NT2/D1 (cell line): ENCODE results near the gene KIAA1217.

Source experiments
- DNase-seq: peaks from one replicate; pipeline ENCODE4 v3.0.0-alpha.2; 2011; ENCODE audit warnings: low read depth, low spot score
- H3K27me3 ChIP-seq: 2 replicates; pipeline ENCODE4 v1.6.0; 2011; ENCODE audit warnings: mild to moderate bottlenecking; ENCODE audit not compliant: insufficient read length, insufficient read depth
- H3K36me3 ChIP-seq: 2 replicates; pipeline ENCODE4 v1.6.1; 2011; ENCODE audit warnings: mild to moderate bottlenecking, low read length, mixed read lengths; ENCODE audit not compliant: insufficient read depth, insufficient read length
- H3K4me1 ChIP-seq: 2 replicates; pipeline ENCODE4 v1.5.1; 2011; ENCODE audit not compliant: insufficient read depth, insufficient read length
- H3K4me3 ChIP-seq: 2 replicates; pipeline ENCODE4 v1.5.1; 2011; ENCODE audit warnings: low read depth; ENCODE audit not compliant: insufficient read length
- H3K9ac ChIP-seq: 2 replicates; pipeline ENCODE4 v1.6.0; 2011; ENCODE audit warnings: low read depth; ENCODE audit not compliant: insufficient read length
- H3K9me3 ChIP-seq: 2 replicates; pipeline ENCODE4 v1.5.1; 2011; ENCODE audit warnings: mild to moderate bottlenecking, low read length; ENCODE audit not compliant: insufficient read depth
- SUZ12 ChIP-seq: IDR thresholded peaks from 2 replicates; pipeline ENCODE4 v1.6.1; 2011; ENCODE audit not compliant: insufficient read length, insufficient read depth; ENCODE audit errors: extremely low read depth
- YY1 ChIP-seq: IDR thresholded peaks from 2 replicates; pipeline ENCODE4 v1.6.1; 2011; ENCODE audit not compliant: insufficient read length, insufficient read depth
- ZNF274 ChIP-seq: IDR thresholded peaks from 2 replicates; pipeline ENCODE4 v1.6.1; 2011; ENCODE audit warnings: mild to moderate bottlenecking, low read depth, low read length

Gene KIAA1217

DNA sequence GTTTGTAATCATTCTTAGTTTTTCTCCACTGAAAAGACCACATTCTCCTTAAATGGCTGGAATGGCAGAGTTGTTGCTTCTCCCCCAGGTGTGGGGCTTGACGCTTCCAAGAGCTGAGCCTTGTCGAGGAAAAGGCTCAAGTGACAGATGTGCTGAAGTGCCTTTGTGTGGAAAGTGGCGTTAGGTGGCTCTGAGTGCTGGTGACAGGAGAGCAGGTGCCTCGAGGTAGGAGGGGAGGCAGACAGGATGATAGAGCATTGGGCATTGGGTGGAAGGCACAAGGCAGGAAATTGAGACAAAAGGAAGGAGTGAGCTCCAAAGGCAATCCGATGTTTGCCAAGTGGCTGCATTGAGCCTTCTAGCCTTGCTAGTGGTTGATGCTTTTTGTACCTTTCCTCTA lies 6.7 kb downstream of the KIAA1217 start:
- H3K4me3 ChIP-seq, result no peak overlapping the region
- H3K36me3 ChIP-seq, result peaks cover 34% of the 10 kb centered on the region
- H3K27me3 ChIP-seq, result no peaks in the 10 kb centered on the region
- H3K9ac ChIP-seq, result no peak overlapping the region
- H3K9me3 ChIP-seq, result no peaks in the 10 kb centered on the region
- no peak for TF ChIP-seq SUZ12
- TF ChIP-seq ZNF274, result no peak
- no peak for TF ChIP-seq YY1
- H3K4me1 ChIP-seq, result peaks cover 6% of the 10 kb centered on the region
- DNase-seq, result no peak

GRCh38 chr10:24219963-24220362 lies 11.0 kb downstream of the KIAA1217 start:
- Histone ChIP-seq H3K9me3 (no peaks in the 10 kb centered on the region), H3K9ac (no peak overlapping the region), H3K4me3 (no peak overlapping the region), H3K4me1 (peaks cover 2% of the 10 kb centered on the region), H3K27me3 (no peaks in the 10 kb centered on the region), H3K36me3 (peaks cover 58% of the 10 kb centered on the region)
- TF ChIP-seq SUZ12 (no peak), YY1 (no peak), ZNF274 (no peak)
- DNase-seq, result no peak

GRCh38 chr10:24223341-24223740 lies 14.4 kb downstream of the KIAA1217 start:
- no peaks in the 10 kb centered on the region for H3K4me1 ChIP-seq
- H3K9me3 ChIP-seq, result no peaks in the 10 kb centered on the region
- no peak for TF ChIP-seq ZNF274
- no peaks in the 10 kb centered on the region for H3K27me3 ChIP-seq
- no peak overlapping the region for H3K9ac ChIP-seq
- peaks cover 57% of the 10 kb centered on the region for H3K36me3 ChIP-seq
- no peak overlapping the region for H3K4me3 ChIP-seq
- DNase-seq, result no peak

- Histone ChIP-seq H3K4me1 (no peaks in the 10 kb centered on the region), H3K36me3 (peaks cover 55% of the 10 kb centered on the region), H3K4me3 (no peak overlapping the region), H3K27me3 (no peaks in the 10 kb centered on the region), H3K9me3 (no peaks in the 10 kb centered on the region), H3K9ac (no peak overlapping the region)
- DNase-seq, result no peak
- TF ChIP-seq SUZ12 (no peak), ZNF274 (no peak), YY1 (no peak)
Observed at GRCh38 chr10:24223953-24224352, 15.0 kb downstream of the KIAA1217 start.

- H3K9ac ChIP-seq, result no peak overlapping the region
- TF ChIP-seq ZNF274, result no peak
- TF ChIP-seq SUZ12, result no peak
- no peak for TF ChIP-seq YY1
- H3K27me3 ChIP-seq, result no peaks in the 10 kb centered on the region
- no peak for DNase-seq
- H3K36me3 ChIP-seq, result peaks cover 23% of the 10 kb centered on the region
- no peak overlapping the region for H3K4me3 ChIP-seq
- H3K9me3 ChIP-seq, result no peaks in the 10 kb centered on the region
- H3K4me1 ChIP-seq, result no peaks in the 10 kb centered on the region
Observed at GRCh38 chr10:24228642-24229041, 19.7 kb downstream of the KIAA1217 start.

- Histone ChIP-seq H3K9ac (no peak overlapping the region), H3K4me3 (no peak overlapping the region), H3K4me1 (no peaks in the 10 kb centered on the region), H3K9me3 (no peaks in the 10 kb centered on the region), H3K36me3 (peaks cover 18% of the 10 kb centered on the region), H3K27me3 (no peaks in the 10 kb centered on the region)
- DNase-seq, result no peak
- TF ChIP-seq YY1 (no peak), SUZ12 (no peak), ZNF274 (no peak)
Observed at GRCh38 chr10:24229909-24230308, 21.0 kb downstream of the KIAA1217 start.

GRCh38 chr10:24231200-24231599 lies 22.3 kb downstream of the KIAA1217 start:
- Histone ChIP-seq H3K4me3 (no peak overlapping the region), H3K9ac (no peak overlapping the region), H3K9me3 (no peaks in the 10 kb centered on the region), H3K36me3 (peaks cover 9% of the 10 kb centered on the region), H3K4me1 (no peaks in the 10 kb centered on the region), H3K27me3 (no peaks in the 10 kb centered on the region)
- TF ChIP-seq ZNF274 (no peak), YY1 (no peak), SUZ12 (no peak)
- no peak for DNase-seq

DNA sequence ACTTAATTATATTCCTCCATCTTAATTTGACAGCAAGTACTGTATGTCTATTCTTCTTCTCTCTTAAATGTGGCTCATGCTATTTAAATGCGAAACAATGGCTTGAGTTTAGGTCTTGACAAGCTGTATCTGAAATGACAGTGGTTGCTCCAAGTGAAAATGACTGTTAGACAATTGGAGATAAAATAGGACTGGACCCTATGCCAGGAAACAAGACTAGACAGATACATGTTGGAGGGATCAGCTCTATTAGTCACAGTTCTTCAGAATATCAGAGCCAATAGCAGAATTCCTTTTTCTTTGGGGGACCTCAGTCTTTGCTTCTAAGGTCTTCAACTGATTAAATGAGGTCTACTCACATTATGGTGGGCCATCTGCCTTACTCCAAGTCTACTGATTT lies 25.8 kb downstream of the KIAA1217 start:
- Histone ChIP-seq H3K4me1 (peaks cover 3% of the 10 kb centered on the region), H3K9ac (no peak overlapping the region), H3K36me3 (peaks cover 6% of the 10 kb centered on the region), H3K4me3 (no peak overlapping the region), H3K27me3 (no peaks in the 10 kb centered on the region), H3K9me3 (no peaks in the 10 kb centered on the region)
- no peak for DNase-seq
- TF ChIP-seq YY1 (no peak), ZNF274 (no peak), SUZ12 (no peak)
